ENCODE results near the gene SART3. TPM values are rescaled to one million over a fixed set of nuclear protein-coding genes. Genes with fewer than 3 reads are reported as not detected.

Gene SART3
- total RNA-seq, 4 donors from 2014 or later: 31.6 to 48.0 (median 40.1) TPM

- no peaks in the 10 kb centered on the region for H3K36me3 ChIP-seq
- no peak overlapping the region for H3K27ac ChIP-seq (replicated peaks in 1 of 4)
- H3K9me3 ChIP-seq: no peaks in the 10 kb centered on the region
- no peak for DNase-seq (ENCODE audit: extremely low spot score)
- intact Hi-C loops (cut with DNase I): no loop called here
- H3K4me3 ChIP-seq: no peak overlapping the region
- no peaks in the 10 kb centered on the region for H3K4me1 ChIP-seq
- peaks cover 0 to 25% (median 0%) of the 10 kb centered on the region in 4 donors for H3K27me3 ChIP-seq
- TF ChIP-seq EP300 (IDR thresholded peaks at IDR 0.05): no peak
- no peak for TF ChIP-seq POLR2AphosphoS5 (IDR thresholded peaks at IDR 0.05)
- no peak for TF ChIP-seq POLR2A (IDR thresholded peaks at IDR 0.05; ENCODE audit: low read depth)
- TF ChIP-seq CTCF (IDR thresholded peaks at IDR 0.05): no peak
- 88% methylated on average over 6 of the region's 6 CpGs for WGBS
These were observed 83.1 kb downstream of the SART3 start for GRCh38 chr12:108477881-108478259.

- H3K27me3 ChIP-seq: peaks cover 0 to 23% (median 0%) of the 10 kb centered on the region in 4 donors
- 81% methylated on average over 11 of the region's 11 CpGs for WGBS
- TF ChIP-seq POLR2A (IDR thresholded peaks at IDR 0.05; ENCODE audit: low read depth) (no peak), POLR2AphosphoS5 (IDR thresholded peaks at IDR 0.05) (no peak), EP300 (IDR thresholded peaks at IDR 0.05) (no peak), CTCF (IDR thresholded peaks at IDR 0.05) (no peak)
- no peaks in the 10 kb centered on the region for H3K4me1 ChIP-seq
- DNase-seq (ENCODE audit: extremely low spot score): no peak
- no peak overlapping the region for H3K27ac ChIP-seq (replicated peaks in 1 of 4)
- H3K4me3 ChIP-seq: no peak overlapping the region
- H3K9me3 ChIP-seq: no peaks in the 10 kb centered on the region
- H3K36me3 ChIP-seq: no peaks in the 10 kb centered on the region
- intact Hi-C loops (cut with DNase I): no loop called here
These were observed 83.7 kb downstream of the SART3 start for GRCh38 chr12:108477055-108477880.

GRCh38 chr12:108475396-108475795 lies 85.6 kb downstream of the SART3 start:
- no peaks in the 10 kb centered on the region for H3K36me3 ChIP-seq
- no peaks in the 10 kb centered on the region for H3K9me3 ChIP-seq
- peaks cover 0 to 27% (median 0%) of the 10 kb centered on the region in 4 donors for H3K27me3 ChIP-seq
- TF ChIP-seq POLR2A (IDR thresholded peaks at IDR 0.05; ENCODE audit: low read depth): no peak
- no peak for TF ChIP-seq POLR2AphosphoS5 (IDR thresholded peaks at IDR 0.05)
- no peak for TF ChIP-seq EP300 (IDR thresholded peaks at IDR 0.05)
- TF ChIP-seq CTCF (IDR thresholded peaks at IDR 0.05): no peak
- H3K4me1 ChIP-seq: no peaks in the 10 kb centered on the region
- intact Hi-C loops (cut with DNase I): no loop called here
- WGBS: 63% methylated on average over 2 of the region's 2 CpGs
- H3K4me3 ChIP-seq: no peak overlapping the region
- no peak overlapping the region for H3K27ac ChIP-seq (replicated peaks in 1 of 4)
- DNase-seq (ENCODE audit: extremely low spot score): no peak

- H3K27ac ChIP-seq (replicated peaks in 1 of 4): no peak overlapping the region
- H3K9me3 ChIP-seq: no peaks in the 10 kb centered on the region
- H3K36me3 ChIP-seq: no peaks in the 10 kb centered on the region
- no peak for TF ChIP-seq POLR2AphosphoS5 (IDR thresholded peaks at IDR 0.05)
- TF ChIP-seq EP300 (IDR thresholded peaks at IDR 0.05): no peak
- TF ChIP-seq POLR2A (IDR thresholded peaks at IDR 0.05; ENCODE audit: low read depth): no peak
- no peak for TF ChIP-seq CTCF (IDR thresholded peaks at IDR 0.05)
- no peak overlapping the region for H3K4me3 ChIP-seq
- DNase-seq (ENCODE audit: extremely low spot score): no peak
- intact Hi-C loops (cut with DNase I): no loop called here
- peaks cover 0 to 34% (median 0%) of the 10 kb centered on the region in 4 donors for H3K27me3 ChIP-seq
- no peaks in the 10 kb centered on the region for H3K4me1 ChIP-seq
- WGBS: 76% methylated on average over 5 of the region's 5 CpGs
These were observed 87.4 kb downstream of the SART3 start for GRCh38 chr12:108473400-108474055.

Other genes starting within 250 kb of the SART3 start
- 10 to 100 TPM; 10.2 to 14.5 (median 12.6) TPM for gene CMKLR1, start 221.9 kb downstream of the SART3 start, total RNA-seq
- 1 to 10 TPM; 5.6 to 7.2 (median 6.5) TPM for gene FICD, start 45.9 kb downstream of the SART3 start, total RNA-seq
- gene ISCU, start 1.4 kb upstream of the SART3 start, total RNA-seq: 100 to 1,000 TPM; 207 to 257 (median 242) TPM
- gene TMEM119, start 36.9 kb upstream of the SART3 start, total RNA-seq: 10 to 100 TPM in 1 of 4 donors, 1 to 10 TPM in 3; 3.6 to 12.2 (median 7.1) TPM
- gene SELPLG, start 72.7 kb upstream of the SART3 start, total RNA-seq: 10 to 100 TPM in 2 of 4 donors, 1 to 10 TPM in 2; 7.2 to 15.7 (median 10.0) TPM
- 100 to 1,000 TPM; 221 to 441 (median 315) TPM for gene CORO1C, start 170.3 kb upstream of the SART3 start, total RNA-seq